Ishikawa (cell line): ENCODE data around the gene GALNTL6.

Source experiments
- CREB1 ChIP-seq: IDR thresholded peaks from 2 replicates; pipeline ENCODE4 v1.6.1; 2012; ENCODE audit warnings: low read depth
- NFIC ChIP-seq: IDR thresholded peaks from 2 replicates; pipeline ENCODE4 v1.6.1; 2012
- REST ChIP-seq: IDR thresholded peaks from 2 replicates; pipeline ENCODE4 v1.6.1; 2012; ENCODE audit warnings: low read depth, mild to moderate bottlenecking
- TAF1 ChIP-seq: IDR thresholded peaks from 2 replicates; pipeline ENCODE4 v1.6.1; 2012; ENCODE audit warnings: low read depth, mild to moderate bottlenecking
- TCF12 ChIP-seq: IDR thresholded peaks from 2 replicates; pipeline ENCODE4 v1.6.1; 2012; ENCODE audit warnings: low read depth
- USF1 ChIP-seq: IDR thresholded peaks from 2 replicates; pipeline ENCODE4 v1.6.1; 2012
- ZBTB7A ChIP-seq: IDR thresholded peaks from 2 replicates; pipeline ENCODE4 v1.6.1; 2012; ENCODE audit warnings: low read depth

- TF ChIP-seq ZBTB7A (no peak), NFIC (no peak), REST (no peak), TAF1 (no peak), CREB1 (no peak), TCF12 (no peak), USF1 (no peak)
Observed at GRCh38 chr4:172392741-172393140, 579.5 kb downstream of the GALNTL6 start.
